Stimulated activated CD8-positive, alpha-beta memory T cell treated with anti-CD3 and anti-CD28 coated beads, Interleukin-15, amount 100 ng/mL, for 4 hours (primary cell): ENCODE measurements around the gene SPECC1.
A peak's percentile ranks its signal among the peaks of the same experiment; 100 is the strongest.
"Not testable (repeated sequence)": the region's sequence is repeated elsewhere in the genome, so short reads cannot be mapped to it uniquely, and the experiment has no call there.

Experiments
- DNase-seq, 2 donors: peaks; one replicate each; pipeline ENCODE4 v3.0.0-alpha.2; 2020; ENCODE audit warnings: low read depth in 2 of 2

The SPECC1 gene

DNA sequence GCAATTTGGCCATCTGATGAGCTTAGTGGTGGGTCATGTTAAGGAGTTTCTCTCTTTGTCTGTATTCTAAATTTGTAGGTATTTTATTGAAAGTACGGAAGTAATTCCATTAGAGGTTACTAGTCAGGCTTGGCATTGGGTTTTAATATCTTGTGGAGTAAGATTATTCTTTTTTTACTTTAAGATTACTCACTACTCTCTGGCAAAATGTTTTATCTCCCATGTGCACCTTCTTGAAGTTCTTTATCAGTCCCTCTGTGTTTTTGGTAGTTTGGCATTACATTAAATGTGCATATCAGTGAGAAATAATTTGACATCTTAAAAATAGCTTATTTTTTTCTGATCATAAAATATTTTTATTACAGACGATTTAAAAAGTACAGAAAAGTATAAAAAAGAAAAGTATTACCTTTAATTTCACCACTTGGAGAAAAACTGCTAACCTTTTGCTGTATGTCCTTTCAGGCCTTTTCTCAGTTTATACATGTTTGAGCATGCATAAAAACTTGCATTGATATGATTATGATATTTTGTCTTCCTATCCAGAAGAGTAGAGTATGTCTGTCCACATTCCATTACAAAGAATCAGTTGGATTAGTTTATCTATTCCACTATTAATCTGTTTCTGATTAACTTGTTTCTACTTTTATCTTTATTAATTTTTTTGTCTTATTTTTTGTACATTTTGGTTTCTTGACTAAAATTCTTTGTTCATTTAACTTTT lies 198.3 kb downstream of the SPECC1 start:
- no peak for DNase-seq

DNA sequence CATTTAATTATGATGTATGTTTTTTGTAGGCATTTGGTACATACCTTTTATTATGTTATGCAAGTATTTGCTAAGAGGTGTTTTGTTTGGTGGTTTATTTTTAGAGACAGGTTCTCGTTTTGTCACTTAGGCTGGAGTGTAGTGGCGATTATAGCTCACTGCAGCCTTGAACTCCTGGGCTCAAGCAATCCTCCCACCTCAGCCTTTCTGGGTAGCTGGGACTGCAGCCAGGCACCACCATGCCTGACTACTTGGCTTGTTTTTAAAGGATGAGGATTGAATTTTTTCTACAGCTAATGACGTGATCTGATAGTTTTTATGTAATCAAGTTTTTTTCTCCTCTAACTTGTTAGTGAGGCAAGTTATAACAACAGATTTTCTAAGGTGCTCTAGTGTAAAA lies 199.6 kb downstream of the SPECC1 start:
- DNase-seq = no peak

DNA sequence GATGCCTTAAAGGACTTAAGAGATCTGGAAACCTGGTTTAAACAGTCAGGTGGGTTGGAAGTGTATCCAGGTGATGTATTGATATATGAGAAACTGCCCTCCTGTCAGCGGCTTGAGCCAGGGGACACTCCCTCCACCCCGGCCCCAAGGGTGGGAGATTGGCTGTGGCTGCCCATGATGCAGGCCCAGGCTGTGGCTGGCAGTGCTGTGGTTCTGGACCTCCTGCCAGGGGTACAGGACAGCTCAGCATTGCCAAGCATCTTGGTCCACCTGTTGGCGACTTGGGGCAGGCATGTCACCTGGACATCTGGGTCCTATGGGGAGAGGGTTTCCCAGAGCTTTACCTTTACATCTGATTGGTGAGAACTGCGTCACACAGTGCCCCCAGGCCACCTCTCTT lies 201.0 kb downstream of the SPECC1 start:
- DNase-seq = no peak

DNA sequence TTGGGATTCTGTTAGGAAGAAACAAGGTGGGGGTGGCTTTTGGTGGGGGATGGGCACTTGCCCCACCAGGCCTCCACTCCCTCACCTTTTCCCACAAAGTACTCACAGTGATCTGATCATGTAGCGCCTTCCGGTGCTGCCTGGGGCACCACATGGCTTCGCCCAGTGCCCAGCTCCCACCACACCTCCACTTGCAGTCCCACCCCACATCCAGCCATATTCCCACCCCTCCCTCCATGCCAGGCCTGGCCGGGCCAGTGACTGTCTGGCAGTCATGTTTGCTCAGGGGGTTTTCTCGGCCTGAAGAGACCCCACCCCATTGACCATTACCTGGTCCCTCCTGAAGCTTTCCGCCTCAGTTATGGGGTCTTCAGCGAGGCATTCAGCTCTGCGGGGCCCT lies 201.5 kb downstream of the SPECC1 start:
- DNase-seq = no peak

DNA sequence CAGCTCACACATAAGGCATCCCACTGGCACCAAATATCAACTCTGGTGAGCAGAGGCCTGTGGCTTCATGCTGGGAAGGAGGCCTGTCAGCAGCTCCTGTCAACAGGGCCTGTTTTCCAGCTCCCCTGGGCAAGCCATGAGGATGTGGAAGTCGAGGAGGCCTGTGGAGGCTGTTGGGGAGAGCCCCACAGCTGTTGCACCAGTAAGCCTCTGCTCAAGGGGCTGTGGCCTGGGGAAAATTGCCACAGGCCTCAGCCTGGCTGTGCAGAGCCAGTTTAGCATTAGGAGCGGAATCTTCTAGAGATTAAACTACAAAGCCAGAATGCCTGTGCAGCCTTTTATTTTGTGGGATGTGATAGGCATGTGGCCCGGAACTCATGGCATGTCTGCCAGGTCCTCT lies 202.1 kb downstream of the SPECC1 start:
- DNase-seq = no peak

DNA sequence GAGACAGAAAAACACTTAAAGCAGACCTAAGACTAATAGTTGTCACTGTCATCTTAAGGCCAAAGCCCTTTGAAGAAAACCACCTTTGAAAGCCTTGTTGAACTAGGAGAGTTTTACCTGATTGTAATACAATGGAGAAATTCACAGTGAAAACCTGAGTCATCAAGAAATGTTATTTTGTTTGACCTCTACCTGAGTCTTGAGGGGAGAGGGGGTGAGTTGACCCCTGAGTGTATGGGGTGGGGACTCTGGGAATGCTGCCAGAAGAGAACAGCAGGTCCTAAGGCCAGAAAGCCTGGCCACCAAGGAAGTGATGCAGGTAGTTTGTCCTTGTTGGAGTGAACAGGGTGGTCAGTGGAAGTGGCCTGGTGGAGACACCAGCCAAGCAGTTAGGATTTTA lies 204.3 kb downstream of the SPECC1 start:
- DNase-seq = no peak

DNA sequence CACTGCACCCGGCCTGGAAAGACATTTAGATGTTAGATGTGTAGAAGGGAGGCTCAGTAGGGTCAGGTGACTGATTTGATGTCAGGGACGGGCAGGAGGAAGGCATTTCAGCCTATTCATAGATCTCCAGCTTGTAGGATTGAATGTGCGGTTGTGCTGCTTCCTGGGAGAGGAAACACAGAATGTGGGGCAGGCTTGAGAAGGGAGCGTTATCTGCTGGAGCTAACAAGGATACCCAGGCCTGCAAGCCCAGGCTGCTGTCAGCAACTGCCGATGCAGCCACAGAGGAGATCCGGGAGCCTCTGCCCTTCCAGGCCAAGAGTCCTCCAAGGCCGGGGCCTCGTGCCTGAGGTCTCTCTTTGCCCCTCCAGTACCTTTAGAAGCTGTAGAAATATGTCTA lies 205.6 kb downstream of the SPECC1 start:
- no peak for DNase-seq

DNA sequence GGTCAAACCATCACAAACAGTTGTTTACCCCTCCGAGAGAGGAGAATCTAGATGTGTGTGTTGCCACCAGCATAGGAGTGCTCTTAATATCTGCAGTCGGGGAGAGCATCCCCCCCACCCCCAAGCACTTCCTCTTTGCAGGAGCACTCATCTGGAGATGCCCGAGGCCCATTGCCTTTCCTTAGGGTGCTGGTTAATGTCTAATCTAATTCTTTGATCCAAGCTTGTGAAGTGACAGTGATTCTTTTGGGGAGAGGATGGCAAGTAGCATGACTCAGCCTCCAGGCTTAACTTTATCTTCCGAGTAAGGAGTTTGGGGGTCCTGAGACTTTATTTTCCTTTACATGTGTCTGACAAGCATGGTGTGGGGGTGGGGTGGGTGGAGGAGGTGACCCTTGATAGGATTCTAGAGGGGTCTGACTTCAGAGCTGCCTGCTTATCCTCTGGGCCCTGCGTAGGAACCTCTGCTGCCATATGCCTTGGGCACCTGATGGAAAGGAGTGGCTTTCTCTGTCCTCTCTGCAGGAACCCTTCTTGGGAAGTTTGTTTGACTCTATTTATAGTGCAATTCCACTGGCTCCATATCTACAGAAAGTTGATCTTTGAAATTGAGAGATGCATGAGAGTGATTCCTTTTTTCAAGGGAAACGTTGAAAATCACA lies 207.1 kb downstream of the SPECC1 start:
- no peak for DNase-seq

DNA sequence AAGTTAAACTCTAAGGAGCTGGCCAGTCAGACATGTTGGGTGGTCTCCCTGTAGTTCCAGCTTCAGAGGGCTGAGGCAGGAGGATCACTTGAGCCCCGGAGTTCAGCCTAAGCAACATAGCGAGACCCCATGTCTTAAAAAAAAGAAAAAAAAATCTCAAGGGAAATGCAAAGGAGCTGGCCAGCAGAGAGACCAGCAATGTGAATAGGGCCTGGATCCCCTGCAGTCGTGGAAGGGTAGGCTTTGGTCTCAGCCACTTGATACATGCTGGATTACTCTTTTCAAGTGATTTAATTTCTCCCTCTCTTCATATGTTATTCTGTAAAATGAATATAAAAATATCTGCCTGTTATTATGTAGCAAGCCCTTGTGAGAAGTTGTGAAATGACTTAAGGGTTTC lies 207.7 kb downstream of the SPECC1 start:
- DNase-seq = no peak

DNA sequence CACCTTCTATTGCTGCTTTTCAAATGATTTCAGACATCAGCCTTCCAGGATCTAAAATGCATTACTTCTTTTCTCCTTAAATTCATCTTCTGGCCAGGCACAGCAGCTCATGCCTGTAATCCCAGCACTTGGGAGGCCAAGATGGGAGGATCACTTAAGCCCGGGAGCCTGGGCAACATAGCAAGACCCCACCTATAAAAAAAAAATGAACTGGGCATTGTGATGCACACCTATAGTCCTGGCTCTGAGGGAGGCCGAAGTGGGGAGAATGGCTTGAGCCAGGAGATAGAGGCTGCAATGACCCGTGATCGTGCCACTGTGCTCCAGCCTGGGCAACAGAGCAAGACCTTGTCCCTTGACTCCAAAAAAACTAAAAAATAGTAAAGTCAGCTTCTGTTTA lies 208.5 kb downstream of the SPECC1 start:
- DNase-seq = no peak

DNA sequence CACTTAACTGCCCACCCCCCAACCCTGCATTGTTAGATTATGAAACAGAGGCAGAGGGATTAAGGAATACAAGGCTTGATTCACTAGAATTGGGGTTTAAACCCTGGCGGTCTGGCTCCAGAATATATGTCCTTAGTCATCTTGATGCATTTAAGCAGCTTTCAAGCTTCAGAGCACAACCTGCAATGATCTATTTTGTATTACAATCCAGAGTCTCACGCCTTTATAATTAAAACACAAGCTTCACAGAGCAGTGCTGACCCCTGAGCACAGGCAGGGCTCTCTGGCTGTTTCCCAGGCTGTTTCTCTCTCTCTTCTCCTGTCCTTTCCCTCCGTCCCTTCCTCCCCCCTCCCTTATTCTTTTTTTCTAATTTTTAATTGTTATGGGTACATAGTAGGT lies 209.1 kb downstream of the SPECC1 start:
- DNase-seq = no peak

DNA sequence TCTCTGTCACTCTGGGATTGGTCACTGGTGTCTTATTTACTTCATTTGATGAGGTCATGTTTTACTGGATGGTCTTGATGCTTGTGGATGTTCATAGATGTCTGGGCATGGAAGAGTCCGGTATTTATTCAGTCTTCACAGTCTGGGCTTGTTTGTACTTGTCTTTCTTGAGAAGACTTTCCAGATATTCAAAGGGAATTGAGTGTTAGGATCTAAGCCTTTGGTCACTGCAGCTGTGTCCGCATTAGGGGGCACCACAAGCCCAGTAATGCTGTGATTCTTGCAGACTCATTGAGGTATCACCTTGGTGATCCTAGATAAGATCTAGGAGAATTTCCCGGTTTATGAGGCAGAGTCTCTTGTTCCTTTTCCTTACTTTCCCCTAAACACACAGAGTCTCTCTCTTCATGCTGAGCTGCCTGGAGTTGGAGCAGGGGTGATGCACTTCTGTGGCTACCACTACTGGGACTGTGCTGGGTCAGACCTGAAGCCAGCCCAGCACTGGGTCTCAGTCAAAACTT lies 214.7 kb downstream of the SPECC1 start:
- DNase-seq = no peak

DNA sequence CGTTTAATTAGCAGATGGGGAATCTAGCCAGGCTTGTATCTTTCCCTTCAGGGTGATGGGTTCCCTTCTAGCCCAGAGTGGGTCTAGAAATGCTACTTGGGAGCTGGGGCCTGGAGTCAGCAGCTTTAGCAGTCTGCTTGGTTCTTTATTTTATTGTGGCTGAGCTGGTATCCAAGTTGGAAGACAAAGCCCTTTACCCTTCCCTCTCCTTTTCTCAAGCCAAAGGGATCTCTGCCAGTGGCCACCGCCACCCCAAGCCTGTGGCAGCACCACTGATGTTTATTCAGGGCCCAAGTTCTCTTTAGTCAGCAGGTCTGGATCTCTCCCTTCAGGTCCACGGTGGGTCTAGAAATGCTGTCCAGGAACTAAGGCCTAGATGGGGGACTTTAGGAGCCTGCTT lies 215.2 kb downstream of the SPECC1 start:
- DNase-seq = no peak

DNA sequence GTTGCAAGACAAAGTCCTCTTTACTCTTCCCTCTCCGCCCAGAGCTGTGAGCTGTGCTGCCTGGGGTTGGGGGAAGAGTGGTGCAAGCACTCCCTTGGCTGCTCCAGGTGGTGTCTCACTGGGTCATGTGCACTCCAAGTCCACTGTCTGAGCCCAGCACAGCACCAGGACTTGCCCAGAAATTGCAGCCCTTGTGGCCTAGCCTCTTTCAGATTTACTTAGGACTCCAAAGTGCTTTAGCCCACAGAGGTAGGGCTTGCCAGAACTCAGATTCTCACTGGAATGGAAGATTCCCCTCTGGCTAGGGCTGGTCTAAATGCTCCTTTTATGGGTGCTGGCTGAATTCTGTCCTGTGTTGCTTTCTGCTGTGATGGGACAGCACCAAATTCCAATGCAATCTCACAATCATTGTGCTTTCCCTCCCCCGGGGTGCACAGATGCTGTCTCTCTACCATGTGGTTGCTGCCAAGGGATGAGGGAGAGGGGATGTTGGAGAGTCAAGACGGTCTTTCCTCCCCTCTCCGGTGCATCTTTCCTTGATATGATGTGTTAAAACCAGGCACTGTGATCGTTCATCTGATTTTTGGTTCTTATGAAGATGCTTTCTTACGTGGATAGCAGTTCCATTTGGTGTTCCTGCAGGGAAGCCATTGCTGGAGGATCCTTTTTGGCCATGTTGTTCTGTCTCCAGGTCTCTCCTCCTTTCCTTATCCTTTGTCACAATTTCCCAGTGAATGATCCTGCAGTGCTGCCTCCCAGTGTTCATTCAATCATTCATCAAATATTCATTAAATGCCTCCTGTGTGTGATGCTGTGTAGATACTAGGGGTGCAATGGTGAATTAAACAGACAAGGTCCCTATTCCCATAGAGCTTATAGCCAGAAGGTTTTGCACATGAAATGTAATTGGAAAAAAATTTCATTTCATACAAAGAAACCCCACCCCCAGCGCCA lies 216.3 kb downstream of the SPECC1 start:
- no peak for DNase-seq

DNA sequence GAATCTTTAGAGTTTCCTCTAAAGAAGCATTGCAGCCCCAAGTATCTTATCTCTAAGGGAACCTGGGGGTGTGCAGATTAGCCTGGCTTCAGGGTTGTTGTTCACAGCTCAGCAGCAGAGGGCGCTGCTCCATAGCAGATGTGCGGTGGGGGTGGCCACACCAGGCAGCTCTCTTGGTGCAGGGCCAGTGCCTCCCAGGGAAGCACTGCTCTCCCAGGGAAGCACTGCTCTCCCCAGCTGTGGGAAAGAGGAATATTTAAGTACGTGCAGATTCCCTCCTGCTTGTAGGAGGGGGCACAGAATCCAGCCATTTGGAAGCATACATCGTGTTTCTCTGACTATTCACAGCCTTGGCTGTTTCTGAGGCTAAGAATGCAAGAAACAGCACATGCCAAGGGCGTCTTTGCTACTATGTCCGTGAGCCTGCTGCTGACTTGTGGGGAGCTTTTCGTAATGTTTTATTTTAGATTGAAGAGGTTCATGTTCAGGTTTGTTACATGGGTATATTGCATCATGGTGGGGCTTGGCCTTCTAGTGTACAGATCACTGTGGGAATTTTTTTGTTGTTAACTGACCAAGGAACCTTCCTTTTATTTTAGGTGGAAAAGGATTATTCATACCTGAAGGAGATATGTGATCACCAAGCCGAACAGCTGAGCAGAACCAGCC lies 217.8 kb downstream of the SPECC1 start:
- peak; percentile 39 to 47 for DNase-seq

DNA sequence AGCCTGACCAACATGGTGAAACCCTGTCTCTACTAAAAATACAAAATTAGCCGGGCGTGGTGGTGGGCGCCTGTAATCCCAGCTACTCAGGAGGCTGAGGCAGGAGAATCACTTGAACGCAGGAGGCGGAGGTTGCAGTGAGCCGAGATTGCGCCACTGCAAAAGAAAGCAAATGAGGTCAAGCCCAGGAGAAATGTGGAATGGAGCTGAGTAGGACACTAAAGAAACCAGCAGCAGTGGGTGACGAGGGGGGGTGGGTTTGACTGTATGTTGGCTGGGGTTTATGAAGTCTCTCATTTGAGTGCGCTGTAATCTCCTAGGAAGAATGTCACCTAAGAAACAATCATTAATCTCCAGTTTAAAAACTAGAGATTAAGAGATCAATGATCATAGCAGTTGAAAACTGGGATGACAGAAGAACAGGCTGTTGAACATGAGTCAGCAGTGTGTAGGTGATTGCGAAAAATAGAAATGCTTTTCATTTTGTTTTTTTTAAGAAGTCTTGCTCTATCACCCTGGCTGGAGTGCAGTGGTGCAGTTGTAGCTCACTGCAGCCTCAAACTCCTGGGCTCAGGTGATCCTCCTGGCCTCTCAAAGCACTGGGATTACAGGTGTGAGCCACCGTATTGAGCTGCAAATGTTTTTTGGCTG lies 218.7 kb downstream of the SPECC1 start:
- DNase-seq = not testable (repeated sequence)

DNA sequence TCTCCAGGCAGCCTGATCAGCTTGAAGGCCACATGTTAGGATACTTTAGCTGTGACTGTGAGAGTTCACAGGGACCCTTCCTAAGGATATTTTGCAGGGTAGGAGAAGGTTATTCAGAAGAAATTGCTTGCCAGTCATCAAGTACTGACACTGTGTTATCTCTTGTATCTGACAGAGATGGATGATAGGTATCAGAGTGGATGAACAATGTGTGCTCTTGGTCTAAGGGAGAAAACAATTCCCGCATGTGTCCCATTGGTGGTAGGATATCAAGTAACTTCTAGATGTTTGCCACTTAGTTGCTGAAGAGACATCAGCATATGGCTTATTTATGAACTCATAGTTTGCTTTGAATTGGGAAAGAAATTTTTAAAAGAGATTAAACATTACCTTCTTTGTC lies 219.3 kb downstream of the SPECC1 start:
- no peak for DNase-seq

DNA sequence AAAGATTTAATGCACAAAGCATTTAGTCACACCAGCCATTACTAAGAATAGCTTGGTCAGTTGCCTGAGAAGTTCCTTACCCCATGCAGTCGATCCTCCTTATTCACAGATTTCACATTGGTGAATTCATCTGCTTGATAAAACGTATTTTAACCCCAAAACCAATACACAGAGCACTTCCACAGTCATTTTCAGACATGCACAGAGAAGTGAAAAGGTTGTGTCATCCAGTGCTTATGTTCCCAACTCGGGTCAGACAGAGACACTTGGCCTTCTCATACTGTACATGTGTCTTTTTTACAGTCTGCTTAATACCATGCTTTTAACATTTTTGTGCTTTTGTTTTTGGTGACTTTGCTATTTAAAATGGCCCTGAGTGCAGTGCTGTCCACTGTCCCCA lies 219.7 kb downstream of the SPECC1 start:
- no peak for DNase-seq

DNA sequence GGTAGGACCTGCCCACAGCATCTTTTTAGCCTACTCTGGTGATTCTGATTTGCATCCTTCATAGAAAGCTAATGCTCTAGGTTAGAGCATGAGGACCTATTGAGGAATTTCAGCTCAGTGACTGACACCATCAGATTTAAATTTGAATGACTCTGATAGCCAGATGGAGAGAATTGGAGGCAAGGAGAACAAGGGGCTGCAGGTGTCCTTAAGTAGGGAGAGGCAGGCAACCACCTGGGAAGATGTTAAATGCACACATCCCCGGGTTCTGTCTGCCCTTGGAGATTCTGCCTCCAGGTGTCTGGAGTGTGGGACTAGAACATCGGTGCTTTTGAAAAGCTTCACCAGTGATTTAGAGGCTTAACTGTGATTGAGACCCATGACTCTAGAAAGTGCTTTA lies 221.8 kb downstream of the SPECC1 start:
- DNase-seq = no peak

DNA sequence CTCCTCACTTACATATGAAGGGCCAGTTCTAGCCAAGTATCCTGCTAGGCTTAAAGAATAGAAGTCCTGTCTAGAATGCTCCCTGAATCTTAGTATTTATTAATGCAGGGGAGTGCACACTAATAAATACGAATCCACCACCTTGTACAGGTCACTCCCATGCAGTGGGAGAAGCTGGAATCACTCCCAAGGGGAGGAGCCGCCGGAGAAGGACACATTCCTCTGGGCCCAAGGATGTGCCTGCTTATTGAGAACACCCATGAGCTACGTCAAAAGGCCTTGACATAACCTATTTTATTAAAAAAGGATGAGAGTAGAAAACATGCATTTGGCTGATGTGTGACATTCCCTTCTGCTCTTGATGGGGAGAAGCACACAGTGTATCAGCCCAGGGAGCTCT lies 223.5 kb downstream of the SPECC1 start:
- no peak for DNase-seq

DNA sequence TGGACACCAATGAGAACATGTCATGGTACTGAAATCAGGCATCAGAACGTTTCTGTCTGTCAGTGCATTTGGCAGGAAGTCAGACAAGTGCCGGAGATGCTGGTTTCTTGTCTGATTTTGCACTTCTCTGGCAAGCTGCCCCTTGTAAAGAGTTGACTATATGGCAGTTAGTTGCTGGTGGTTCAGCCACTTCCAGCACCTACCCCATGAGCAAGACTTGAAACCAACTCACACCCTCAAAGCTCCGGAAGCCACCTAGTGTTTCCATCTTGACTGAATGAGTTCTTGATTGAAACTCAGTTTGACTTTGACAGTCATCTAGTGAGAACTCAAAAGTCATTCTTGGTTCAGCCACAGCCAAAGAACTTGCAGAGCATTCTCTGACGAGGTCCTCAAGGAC lies 225.1 kb downstream of the SPECC1 start:
- peak in 1 of 2 donors; percentile 2 for DNase-seq
